Mesendoderm (in vitro differentiated cells): Measurements from ENCODE around the gene ADGRL4.
"Not testable (repeated sequence)": the region's sequence is repeated elsewhere in the genome, so short reads cannot be mapped to it uniquely, and the experiment has no call there.

Experiments used
- DNase-seq: peaks from one replicate; pipeline ENCODE4 v3.0.0; 2013
- H2AK5ac ChIP-seq: 2 replicates; pipeline ENCODE4 v1.6.1; 2013; ENCODE audit warnings: low read length, inconsistent platforms
- H2BK120ac ChIP-seq: 2 replicates; pipeline ENCODE4 v1.6.1; 2013; ENCODE audit warnings: low read depth, mild to moderate bottlenecking, low read length, moderate library complexity, mixed read lengths
- H2BK15ac ChIP-seq: replicated peaks from 2 replicates; pipeline ENCODE4 v1.6.1; 2013; ENCODE audit warnings: low read depth, mild to moderate bottlenecking, moderate library complexity
- H2BK5ac ChIP-seq: 2 replicates; pipeline ENCODE4 v1.6.1; 2013; ENCODE audit warnings: low read length, inconsistent platforms
- H3K18ac ChIP-seq: 2 replicates; pipeline ENCODE4 v1.6.1; 2013; ENCODE audit warnings: mild to moderate bottlenecking, low read length, mixed read lengths
- H3K23ac ChIP-seq: one replicate; pipeline ENCODE4 v1.6.1; 2013; ENCODE audit warnings: low read length
- H3K27ac ChIP-seq: 2 replicates; pipeline ENCODE4 v1.5.1; 2013; ENCODE audit warnings: low read depth, mild to moderate bottlenecking, inconsistent platforms, low read length, moderate library complexity
- H3K27me3 ChIP-seq: 2 replicates; pipeline ENCODE4 v1.6.1; 2013; ENCODE audit warnings: low read length, control low read depth, mild to moderate bottlenecking, inconsistent platforms; ENCODE audit not compliant: insufficient read depth, poor library complexity
- H3K36me3 ChIP-seq: 2 replicates; pipeline ENCODE4 v1.6.1; 2013; ENCODE audit warnings: low read length, inconsistent platforms; ENCODE audit not compliant: control insufficient read depth, insufficient read depth
- H3K4ac ChIP-seq: one replicate; pipeline ENCODE4 v1.6.1; 2013; ENCODE audit warnings: low read depth, mild to moderate bottlenecking, low read length, moderate library complexity
- H3K4me1 ChIP-seq: 2 replicates; pipeline ENCODE4 v1.6.1; 2013; ENCODE audit warnings: low read depth, low read length, inconsistent platforms; ENCODE audit not compliant: control insufficient read depth
- H3K4me2 ChIP-seq: 2 replicates; pipeline ENCODE4 v1.6.1; 2013; ENCODE audit warnings: low read length
- H3K4me3 ChIP-seq: 2 replicates; pipeline ENCODE4 v1.5.1; 2013; ENCODE audit warnings: mild to moderate bottlenecking, low read length
- H3K56ac ChIP-seq: one replicate; pipeline ENCODE4 v1.6.1; 2013; ENCODE audit warnings: low read length
- H3K79me1 ChIP-seq: 2 replicates; pipeline ENCODE4 v1.6.1; 2013; ENCODE audit warnings: low read length, inconsistent platforms
- H3K79me2 ChIP-seq: 2 replicates; pipeline ENCODE4 v1.6.1; 2013; ENCODE audit warnings: mild to moderate bottlenecking, low read length; ENCODE audit not compliant: control insufficient read depth, insufficient read depth
- H3K9ac ChIP-seq: 2 replicates; pipeline ENCODE4 v1.6.1; 2013; ENCODE audit warnings: low read length, inconsistent platforms
- H4K5ac ChIP-seq: one replicate; pipeline ENCODE4 v1.6.1; 2013; ENCODE audit warnings: low read length
- H4K8ac ChIP-seq: one replicate; pipeline ENCODE4 v1.6.1; 2013; ENCODE audit warnings: low read depth, mild to moderate bottlenecking, control low read depth, low read length, moderate library complexity
- WGBS: extraction: QIAGEN DNeasy Blood & Tissue Kit; methylation state at CpG from one replicate; pipeline ENCODE4 v1.1.7; 2013; ENCODE audit warnings: low lambda C conversion rate, missing lambda C conversion rate; ENCODE audit not compliant: insufficient coverage; ENCODE audit errors: extremely low coverage; 5-methylcytosine and 5-hydroxymethylcytosine counted together

The ADGRL4 gene

GRCh38 chr1:78872801-78873200, 133.7 kb downstream of the ADGRL4 start:
- not testable (repeated sequence) for H3K27me3 ChIP-seq, H3K56ac ChIP-seq, H2BK5ac ChIP-seq, H4K5ac ChIP-seq, H3K23ac ChIP-seq, H3K4me2 ChIP-seq, H3K36me3 ChIP-seq, H4K8ac ChIP-seq, H3K79me2 ChIP-seq, H3K4me3 ChIP-seq, H3K27ac ChIP-seq, H2BK15ac ChIP-seq, H3K4ac ChIP-seq, H3K18ac ChIP-seq, H3K4me1 ChIP-seq, H2BK120ac ChIP-seq, DNase-seq, H3K9ac ChIP-seq, H2AK5ac ChIP-seq, H3K79me1 ChIP-seq
- WGBS = no CpG with 5 or more reads among the region's 4 CpGs

- Histone ChIP-seq H3K4me2 (no peak overlapping the region), H3K79me1 (no peaks in the 10 kb centered on the region), H3K27me3 (no peaks in the 10 kb centered on the region), H2BK120ac (no peak overlapping the region), H2BK5ac (no peak overlapping the region), H3K79me2 (no peaks in the 10 kb centered on the region), H2BK15ac (no peak overlapping the region), H3K36me3 (no peaks in the 10 kb centered on the region), H3K23ac (no peak overlapping the region), H3K27ac (no peak overlapping the region), H3K4me1 (no peaks in the 10 kb centered on the region), H2AK5ac (no peak overlapping the region), H4K8ac (no peak overlapping the region), H3K56ac (no peak overlapping the region), H4K5ac (no peak overlapping the region), H3K4me3 (no peak overlapping the region), H3K18ac (no peak overlapping the region), H3K4ac (no peak overlapping the region), H3K9ac (no peak overlapping the region)
- DNase-seq = no peak
- WGBS = no CpG with 5 or more reads among the region's 1 CpG
These were observed 135.3 kb downstream of the ADGRL4 start for GRCh38 chr1:78871249-78871648.

GRCh38 chr1:78869136-78869535, 137.4 kb downstream of the ADGRL4 start:
- DNase-seq = no peak
- Histone ChIP-seq H3K27me3 (no peaks in the 10 kb centered on the region), H2BK5ac (no peak overlapping the region), H4K5ac (no peak overlapping the region), H2BK120ac (no peak overlapping the region), H3K4ac (no peak overlapping the region), H3K79me2 (no peaks in the 10 kb centered on the region), H3K56ac (no peak overlapping the region), H3K18ac (no peak overlapping the region), H3K79me1 (no peaks in the 10 kb centered on the region), H3K4me3 (no peak overlapping the region), H3K27ac (no peak overlapping the region), H3K9ac (no peak overlapping the region), H3K4me1 (no peaks in the 10 kb centered on the region), H2BK15ac (no peak overlapping the region), H3K36me3 (no peaks in the 10 kb centered on the region), H3K4me2 (no peak overlapping the region), H3K23ac (no peak overlapping the region), H4K8ac (no peak overlapping the region), H2AK5ac (no peak overlapping the region)
- WGBS = no CpG with 5 or more reads among the region's 2 CpGs

GRCh38 chr1:78864175-78864574, 142.4 kb downstream of the ADGRL4 start:
- Histone ChIP-seq H3K4ac (no peak overlapping the region), H3K56ac (no peak overlapping the region), H3K36me3 (no peaks in the 10 kb centered on the region), H2BK15ac (no peak overlapping the region), H2BK5ac (no peak overlapping the region), H3K79me1 (no peaks in the 10 kb centered on the region), H3K4me3 (no peak overlapping the region), H3K79me2 (no peaks in the 10 kb centered on the region), H4K8ac (no peak overlapping the region), H3K4me1 (no peaks in the 10 kb centered on the region), H2BK120ac (no peak overlapping the region), H4K5ac (no peak overlapping the region), H3K4me2 (no peak overlapping the region), H2AK5ac (no peak overlapping the region), H3K18ac (no peak overlapping the region), H3K9ac (no peak overlapping the region), H3K27ac (no peak overlapping the region), H3K23ac (no peak overlapping the region), H3K27me3 (no peaks in the 10 kb centered on the region)
- no peak for DNase-seq
- no CpG with 5 or more reads among the region's 2 CpGs for WGBS

GRCh38 chr1:78856096-78856495, 150.4 kb downstream of the ADGRL4 start:
- no peak overlapping the region for H3K4me3 ChIP-seq
- H3K4ac ChIP-seq = no peak overlapping the region
- H3K23ac ChIP-seq = no peak overlapping the region
- H3K27ac ChIP-seq = no peak overlapping the region
- no peaks in the 10 kb centered on the region for H3K36me3 ChIP-seq
- no peak for DNase-seq
- no peak overlapping the region for H3K9ac ChIP-seq
- no peak overlapping the region for H3K56ac ChIP-seq
- H3K4me2 ChIP-seq = no peak overlapping the region
- no peak overlapping the region for H4K8ac ChIP-seq
- H2BK15ac ChIP-seq = no peak overlapping the region
- H3K27me3 ChIP-seq = no peaks in the 10 kb centered on the region
- no peak overlapping the region for H4K5ac ChIP-seq
- no peaks in the 10 kb centered on the region for H3K79me2 ChIP-seq
- H3K79me1 ChIP-seq = no peaks in the 10 kb centered on the region
- H2AK5ac ChIP-seq = no peak overlapping the region
- WGBS = no CpG with 5 or more reads among the region's 2 CpGs
- H2BK120ac ChIP-seq = no peak overlapping the region
- no peak overlapping the region for H3K18ac ChIP-seq
- no peak overlapping the region for H2BK5ac ChIP-seq
- no peaks in the 10 kb centered on the region for H3K4me1 ChIP-seq

- no peak overlapping the region for H2BK120ac ChIP-seq
- no peak overlapping the region for H3K4me2 ChIP-seq
- H3K4me3 ChIP-seq = no peak overlapping the region
- no peak overlapping the region for H2AK5ac ChIP-seq
- H2BK15ac ChIP-seq = no peak overlapping the region
- H3K27me3 ChIP-seq = no peaks in the 10 kb centered on the region
- no peak overlapping the region for H3K27ac ChIP-seq
- H3K79me1 ChIP-seq = no peaks in the 10 kb centered on the region
- H3K79me2 ChIP-seq = no peaks in the 10 kb centered on the region
- no peaks in the 10 kb centered on the region for H3K36me3 ChIP-seq
- no peak overlapping the region for H3K4ac ChIP-seq
- H4K8ac ChIP-seq = no peak overlapping the region
- no peaks in the 10 kb centered on the region for H3K4me1 ChIP-seq
- H3K9ac ChIP-seq = no peak overlapping the region
- DNase-seq = no peak
- H2BK5ac ChIP-seq = no peak overlapping the region
- H3K18ac ChIP-seq = no peak overlapping the region
- no peak overlapping the region for H3K23ac ChIP-seq
- no peak overlapping the region for H4K5ac ChIP-seq
- H3K56ac ChIP-seq = no peak overlapping the region
These were observed 151.3 kb downstream of the ADGRL4 start for GRCh38 chr1:78855258-78855657.
